B cell (primary cell): Measurements from ENCODE around the gene PGA4.
"Not testable (repeated sequence)": the region's sequence is repeated elsewhere in the genome, so short reads cannot be mapped to it uniquely, and the experiment has no call there.

Experiments used
- EZH2 ChIP-seq: IDR thresholded peaks from 2 replicates; pipeline ENCODE4 v1.6.1; 2012; ENCODE audit warnings: borderline replicate concordance, low read depth, mild to moderate bottlenecking, moderate library complexity, low read length; ENCODE audit not compliant: insufficient read depth, poor library complexity, severe bottlenecking
- TF ChIP-seq, protein P1 (sequence below): fragments of 200-600 bp; IDR thresholded peaks from one replicate; pipeline ENCODE4 v1.8.0; 2022; ENCODE audit warnings: antibody characterized with exemption, mild to moderate bottlenecking

DNA sequence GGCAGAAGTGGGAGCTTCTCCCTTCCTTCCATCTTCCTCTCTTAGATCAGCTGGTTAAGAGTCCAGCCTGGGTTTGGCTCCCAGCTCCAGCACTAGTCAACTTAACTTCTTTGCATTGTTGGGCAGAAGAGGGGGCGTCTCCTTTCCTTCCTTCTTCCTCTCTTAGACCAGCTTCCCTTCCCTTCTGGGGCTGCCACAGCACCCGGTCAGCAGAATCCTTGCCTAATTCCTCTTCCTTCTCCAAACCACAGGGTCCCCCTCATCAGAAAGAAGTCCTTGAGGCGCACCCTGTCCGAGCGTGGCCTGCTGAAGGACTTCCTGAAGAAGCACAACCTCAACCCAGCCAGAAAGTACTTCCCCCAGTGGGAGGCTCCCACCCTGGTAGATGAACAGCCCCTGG lies 545 bp downstream of the PGA4 start:
- TF ChIP-seq, protein P1, sequence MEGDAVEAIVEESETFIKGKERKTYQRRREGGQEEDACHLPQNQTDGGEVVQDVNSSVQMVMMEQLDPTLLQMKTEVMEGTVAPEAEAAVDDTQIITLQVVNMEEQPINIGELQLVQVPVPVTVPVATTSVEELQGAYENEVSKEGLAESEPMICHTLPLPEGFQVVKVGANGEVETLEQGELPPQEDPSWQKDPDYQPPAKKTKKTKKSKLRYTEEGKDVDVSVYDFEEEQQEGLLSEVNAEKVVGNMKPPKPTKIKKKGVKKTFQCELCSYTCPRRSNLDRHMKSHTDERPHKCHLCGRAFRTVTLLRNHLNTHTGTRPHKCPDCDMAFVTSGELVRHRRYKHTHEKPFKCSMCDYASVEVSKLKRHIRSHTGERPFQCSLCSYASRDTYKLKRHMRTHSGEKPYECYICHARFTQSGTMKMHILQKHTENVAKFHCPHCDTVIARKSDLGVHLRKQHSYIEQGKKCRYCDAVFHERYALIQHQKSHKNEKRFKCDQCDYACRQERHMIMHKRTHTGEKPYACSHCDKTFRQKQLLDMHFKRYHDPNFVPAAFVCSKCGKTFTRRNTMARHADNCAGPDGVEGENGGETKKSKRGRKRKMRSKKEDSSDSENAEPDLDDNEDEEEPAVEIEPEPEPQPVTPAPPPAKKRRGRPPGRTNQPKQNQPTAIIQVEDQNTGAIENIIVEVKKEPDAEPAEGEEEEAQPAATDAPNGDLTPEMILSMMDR, result not testable (repeated sequence)
- not testable (repeated sequence) for TF ChIP-seq EZH2
